ENCODE data around the gene C15orf39.

DNA sequence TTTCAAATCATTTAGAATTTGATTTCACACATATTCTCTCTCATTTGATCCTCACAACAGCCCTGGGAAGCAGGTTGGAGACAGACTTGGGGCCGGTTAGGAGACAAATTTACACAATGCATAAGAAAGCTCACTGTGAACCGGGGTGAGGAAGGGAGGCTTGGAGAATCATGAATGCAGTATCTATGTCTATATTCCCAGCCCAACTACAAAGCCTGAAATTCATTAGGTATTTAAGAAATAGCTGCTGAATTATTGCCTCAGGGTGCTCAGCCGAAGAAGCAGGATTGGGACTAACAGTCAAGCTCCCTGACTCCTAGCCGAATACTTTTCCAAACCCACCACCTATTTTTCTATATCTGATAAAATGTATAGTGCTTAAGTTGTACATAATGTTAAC, 48.0 kb downstream of the C15orf39 start:
- TF ChIP-seq NBN (IDR thresholded peaks at IDR 0.05; ENCODE audit: low read depth) (no peak), GTF2F1 (IDR thresholded peaks at IDR 0.05; ENCODE audit: low read depth, low read length) (no peak), CTCF (IDR thresholded peaks at IDR 0.05 in 2 of 3, conservative IDR thresholded peaks at IDR 0.05 in 1 of 3; ENCODE audit: insufficient read depth in 2 of 3, low read depth in 1 of 3, low read length in 3 of 3) (no peak), GATAD2A (IDR thresholded peaks at IDR 0.05) (no peak), ZBTB5 (IDR thresholded peaks at IDR 0.05) (no peak), HINFP (tag; conservative IDR thresholded peaks at IDR 0.05; ENCODE audit: low read depth) (no peak), FOXA1 (IDR thresholded peaks at IDR 0.05; ENCODE audit: borderline replicate concordance) (no peak), YY1 (IDR thresholded peaks at IDR 0.05; ENCODE audit: borderline replicate concordance in 1 of 3, control insufficient read depth in 1 of 3, extremely low read depth in 1 of 3, insufficient read depth in 3 of 3, insufficient read length in 1 of 3, insufficient replicate concordance in 2 of 3, low read depth in 1 of 3, low read length in 2 of 3) (no peak), ZNF24 (IDR thresholded peaks at IDR 0.05) (no peak)
- TF ChIP-seq, protein P1, sequence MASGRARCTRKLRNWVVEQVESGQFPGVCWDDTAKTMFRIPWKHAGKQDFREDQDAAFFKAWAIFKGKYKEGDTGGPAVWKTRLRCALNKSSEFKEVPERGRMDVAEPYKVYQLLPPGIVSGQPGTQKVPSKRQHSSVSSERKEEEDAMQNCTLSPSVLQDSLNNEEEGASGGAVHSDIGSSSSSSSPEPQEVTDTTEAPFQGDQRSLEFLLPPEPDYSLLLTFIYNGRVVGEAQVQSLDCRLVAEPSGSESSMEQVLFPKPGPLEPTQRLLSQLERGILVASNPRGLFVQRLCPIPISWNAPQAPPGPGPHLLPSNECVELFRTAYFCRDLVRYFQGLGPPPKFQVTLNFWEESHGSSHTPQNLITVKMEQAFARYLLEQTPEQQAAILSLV (tag; IDR thresholded peaks at IDR 0.05): no peak
